GM12873 (cell line): ENCODE results near the gene MRPL28.

ENCODE experiments used
- TF ChIP-seq, protein P1 (sequence below): IDR thresholded peaks from 2 replicates; pipeline ENCODE4 v1.5.1; 2012; ENCODE audit warnings: low read depth, mild to moderate bottlenecking, moderate library complexity, low read length, control low read depth; ENCODE audit not compliant: insufficient read depth; ENCODE audit errors: missing control alignments

MRPL28 gene

DNA sequence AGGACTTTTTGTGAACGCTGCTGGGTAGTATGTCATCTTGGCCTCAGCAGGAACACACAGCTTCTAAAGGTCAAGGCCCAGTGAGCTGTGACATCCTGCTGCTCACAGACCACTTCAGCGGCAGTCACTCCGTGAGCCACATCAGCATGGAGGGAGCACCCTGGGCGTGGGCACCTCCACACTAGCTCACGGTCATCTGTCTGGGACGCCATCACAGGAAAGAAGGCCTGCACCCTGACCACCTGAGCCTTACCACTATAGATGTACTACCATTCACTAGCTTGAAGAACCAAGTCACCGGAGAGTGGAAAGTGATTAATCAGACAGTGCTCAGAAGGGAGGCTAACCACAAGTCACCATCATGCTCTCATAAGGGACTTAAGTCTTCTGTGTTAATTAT is 21.1 kb downstream of the MRPL28 start:
- TF ChIP-seq, protein P1, sequence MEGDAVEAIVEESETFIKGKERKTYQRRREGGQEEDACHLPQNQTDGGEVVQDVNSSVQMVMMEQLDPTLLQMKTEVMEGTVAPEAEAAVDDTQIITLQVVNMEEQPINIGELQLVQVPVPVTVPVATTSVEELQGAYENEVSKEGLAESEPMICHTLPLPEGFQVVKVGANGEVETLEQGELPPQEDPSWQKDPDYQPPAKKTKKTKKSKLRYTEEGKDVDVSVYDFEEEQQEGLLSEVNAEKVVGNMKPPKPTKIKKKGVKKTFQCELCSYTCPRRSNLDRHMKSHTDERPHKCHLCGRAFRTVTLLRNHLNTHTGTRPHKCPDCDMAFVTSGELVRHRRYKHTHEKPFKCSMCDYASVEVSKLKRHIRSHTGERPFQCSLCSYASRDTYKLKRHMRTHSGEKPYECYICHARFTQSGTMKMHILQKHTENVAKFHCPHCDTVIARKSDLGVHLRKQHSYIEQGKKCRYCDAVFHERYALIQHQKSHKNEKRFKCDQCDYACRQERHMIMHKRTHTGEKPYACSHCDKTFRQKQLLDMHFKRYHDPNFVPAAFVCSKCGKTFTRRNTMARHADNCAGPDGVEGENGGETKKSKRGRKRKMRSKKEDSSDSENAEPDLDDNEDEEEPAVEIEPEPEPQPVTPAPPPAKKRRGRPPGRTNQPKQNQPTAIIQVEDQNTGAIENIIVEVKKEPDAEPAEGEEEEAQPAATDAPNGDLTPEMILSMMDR: no peak

DNA sequence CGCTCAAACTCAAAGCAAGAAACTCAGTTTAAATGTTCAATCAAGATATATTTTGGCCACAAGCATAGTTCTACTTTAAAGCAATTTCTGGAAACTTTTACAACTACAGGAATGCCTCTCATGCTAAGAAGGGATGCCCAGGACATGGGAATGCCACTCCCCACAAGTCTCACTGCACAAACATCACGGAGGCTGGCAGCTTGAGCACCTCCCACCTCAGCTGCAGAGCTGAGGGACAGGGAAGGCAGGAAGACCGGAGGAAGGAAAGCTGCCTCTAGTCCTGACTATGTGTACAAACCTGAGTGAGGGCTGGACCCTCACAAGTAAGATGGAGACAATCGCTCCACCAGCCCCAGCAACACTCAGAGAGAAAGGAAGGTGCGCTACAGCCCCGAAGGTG is 23.1 kb downstream of the MRPL28 start:
- TF ChIP-seq, protein P1: no peak

DNA sequence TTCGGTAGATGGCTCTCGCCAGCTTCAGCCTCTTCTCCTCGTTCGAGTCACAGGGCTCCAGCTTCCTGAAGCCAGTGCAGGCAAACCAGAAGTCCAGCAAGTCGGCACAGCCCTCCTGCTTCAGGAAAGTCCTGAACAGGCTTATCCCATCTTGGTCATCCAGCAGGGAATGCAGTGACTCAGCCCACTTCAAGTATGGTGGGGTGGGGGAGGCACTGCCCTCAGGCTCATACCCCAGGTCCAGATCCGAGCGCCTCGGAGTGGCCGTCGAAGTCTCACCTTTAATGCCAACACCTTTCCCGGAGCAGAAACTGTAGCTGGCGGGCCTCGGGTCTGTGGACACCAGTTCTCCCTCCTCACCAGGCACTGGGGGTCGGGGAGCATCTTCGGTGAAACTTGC is 23.8 kb downstream of the MRPL28 start:
- TF ChIP-seq, protein P1: no peak

DNA sequence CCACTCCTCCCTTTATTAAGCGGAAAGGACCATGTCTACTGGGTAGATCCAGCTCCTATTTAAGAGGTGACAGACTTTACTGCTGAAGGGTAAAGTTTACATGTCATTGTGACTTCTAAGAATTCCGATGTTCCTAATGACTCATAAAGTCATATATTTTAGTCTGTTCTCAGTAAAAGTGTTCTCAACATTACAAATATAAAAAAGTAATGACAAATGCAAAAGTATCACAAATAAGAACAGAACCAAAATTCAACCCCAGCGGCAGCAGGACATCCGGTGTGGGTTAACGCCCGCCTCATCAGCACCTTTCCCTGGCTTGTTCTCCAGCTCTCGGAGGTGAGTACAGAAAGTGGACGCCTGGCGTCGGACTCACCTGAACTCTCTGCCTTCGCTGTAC is 24.6 kb downstream of the MRPL28 start:
- TF ChIP-seq, protein P1: no peak

DNA sequence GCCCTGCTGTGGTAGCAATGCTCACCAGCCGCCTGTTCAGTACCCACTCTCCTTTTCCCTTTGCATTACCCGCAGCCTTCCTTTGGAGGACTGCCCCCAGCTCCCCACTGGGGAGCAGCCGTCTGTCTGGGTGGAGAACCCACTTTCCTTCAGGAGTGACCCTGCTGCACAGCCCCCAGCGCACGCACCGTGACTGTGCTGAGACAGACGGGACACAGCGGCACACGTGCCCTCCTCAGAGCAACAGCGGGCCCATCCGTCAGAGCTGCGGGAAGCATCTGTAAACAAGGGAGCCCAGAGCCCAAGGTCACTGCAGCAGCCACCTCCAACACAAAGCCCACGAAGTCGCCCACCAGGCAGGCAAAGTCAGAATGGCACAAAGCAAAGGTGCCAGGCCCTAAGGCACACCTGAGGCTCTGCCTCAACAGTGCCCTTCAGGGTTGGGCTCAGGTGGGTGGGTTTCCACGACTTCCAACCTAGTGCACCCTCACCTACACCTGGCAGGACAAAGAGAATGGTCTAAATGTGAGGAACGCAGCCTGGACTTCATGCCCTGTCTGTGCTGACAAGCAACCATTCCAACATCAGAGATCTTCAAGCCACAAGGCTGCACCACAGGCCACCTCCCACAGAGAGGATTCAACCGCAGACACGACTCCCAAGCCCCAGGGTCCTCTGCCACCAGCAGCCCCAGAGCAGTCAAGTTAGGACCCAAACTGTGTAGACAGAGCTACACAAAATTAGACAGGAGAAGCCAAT is 27.7 kb downstream of the MRPL28 start:
- TF ChIP-seq, protein P1: no peak

DNA sequence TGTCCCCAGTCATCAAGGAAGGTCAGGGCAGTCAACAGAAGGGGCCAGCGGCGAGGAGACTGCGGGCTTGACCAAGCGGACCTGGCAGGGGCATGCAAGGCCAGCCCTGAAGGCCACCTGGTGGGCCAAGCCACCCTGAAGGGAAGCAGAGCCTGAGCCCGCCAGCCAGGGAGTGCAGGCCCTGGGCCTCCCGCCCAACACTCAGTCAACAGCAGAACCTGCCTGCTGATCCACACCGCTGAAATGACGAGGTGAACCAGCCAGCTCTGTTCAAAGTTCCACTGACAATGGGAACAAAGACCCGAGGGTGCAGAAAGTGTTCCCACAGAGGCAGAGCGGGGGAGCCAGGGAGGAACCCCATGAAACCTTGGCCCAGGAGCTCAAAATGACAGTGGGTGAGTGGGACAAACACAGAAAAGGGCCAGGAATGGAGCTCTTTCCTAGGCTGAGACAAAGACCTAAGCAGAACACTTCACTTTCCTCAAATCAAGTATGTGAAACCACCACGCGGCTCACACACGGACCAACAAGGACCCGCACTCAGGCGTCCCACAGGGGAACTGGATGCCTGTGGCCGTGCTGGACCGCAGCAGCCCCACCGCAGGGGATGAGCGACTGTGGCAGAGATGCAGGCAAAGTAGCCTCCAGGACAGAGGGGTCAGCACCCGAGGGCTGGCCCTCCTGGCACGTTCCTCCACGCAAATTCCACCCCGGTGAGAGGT is 29.8 kb downstream of the MRPL28 start:
- TF ChIP-seq, protein P1: no peak

DNA sequence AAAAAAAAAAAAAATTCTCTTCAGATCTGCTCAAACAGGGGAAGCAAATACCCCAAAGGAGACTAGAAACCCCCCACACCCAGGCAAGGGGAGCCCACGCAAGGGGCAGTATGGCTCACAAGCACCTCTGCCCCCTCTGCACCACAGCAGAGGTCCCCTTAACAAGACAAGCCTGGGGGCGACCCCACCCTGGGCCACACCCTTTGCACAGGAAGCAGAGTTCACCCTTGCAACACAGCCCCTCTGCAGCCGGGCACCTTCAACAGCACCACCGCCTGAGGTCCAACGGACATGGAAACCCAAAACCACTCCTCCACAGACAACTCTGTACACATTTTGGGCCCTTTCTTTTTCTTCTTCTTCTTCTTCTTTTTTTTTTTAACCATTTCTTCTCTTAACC is 30.7 kb downstream of the MRPL28 start:
- TF ChIP-seq, protein P1: no peak
